H1 (cell line): ENCODE results near the gene OTUD6A.

Source experiments
- CHD2 ChIP-seq: IDR thresholded peaks from 2 replicates; pipeline ENCODE4 v1.6.1; 2012; ENCODE audit warnings: low read length, improper control_type of control experiment
- CTCF ChIP-seq, 3 experiments: IDR thresholded peaks; 1 replicate in 2 of 3; 2 replicates in 1 of 3; pipeline versions ENCODE4 v1.5.1 to v1.6.1; 2011; ENCODE audit warnings: low read length in 3 of 3, mild to moderate bottlenecking in 3 of 3, inconsistent platforms in 2 of 3, low read depth in 1 of 3, moderate library complexity in 1 of 3; ENCODE audit not compliant: insufficient read depth in 1 of 3; ENCODE audit errors: control extremely low read depth in 1 of 3
- EP300 ChIP-seq, 2 experiments: IDR thresholded peaks; 1 replicate in 1 of 2; 2 replicates in 1 of 2; pipeline ENCODE4 v1.6.1; 2011 to 2012; ENCODE audit warnings: low read depth in 2 of 2, low read length in 2 of 2, mild to moderate bottlenecking in 2 of 2, borderline replicate concordance in 1 of 2, inconsistent platforms in 1 of 2, moderate library complexity in 1 of 2
- KDM1A ChIP-seq: fragments of 200-600, 300-600 bp; sonication (generic); IDR thresholded peaks from 2 replicates; pipeline ENCODE4 v1.7.1; 2016; ENCODE audit warnings: mild to moderate bottlenecking, low read length, borderline replicate concordance
- KDM5A ChIP-seq: fragments of 200-600 bp; IDR thresholded peaks from 2 replicates; pipeline ENCODE4 v1.7.1; 2012; ENCODE audit warnings: mild to moderate bottlenecking, low read length, inconsistent platforms, mixed read lengths
- RAD21 ChIP-seq, 2 experiments: IDR thresholded peaks in 1 of 2; conservative IDR thresholded peaks in 1 of 2; 2 replicates each; pipeline ENCODE4 v1.6.1; 2011; ENCODE audit warnings: low read depth in 2 of 2, low read length in 2 of 2, improper control_type of control experiment in 1 of 2, inconsistent platforms in 1 of 2, mild to moderate bottlenecking in 1 of 2, moderate library complexity in 1 of 2
- SP1 ChIP-seq: IDR thresholded peaks from 2 replicates; pipeline ENCODE4 v1.6.1; 2011; ENCODE audit warnings: low read depth, low read length
- TAF1 ChIP-seq: IDR thresholded peaks from 2 replicates; pipeline ENCODE4 v1.6.1; 2011; ENCODE audit warnings: mild to moderate bottlenecking, low read depth, low read length
- TBP ChIP-seq: IDR thresholded peaks from 2 replicates; pipeline ENCODE4 v1.6.1; 2011; ENCODE audit warnings: low read depth, low read length, improper control_type of control experiment
- TF ChIP-seq, protein P1 (sequence below): IDR thresholded peaks from 2 replicates; pipeline ENCODE4 v1.6.1; 2011; ENCODE audit warnings: low read length, improper control_type of control experiment

GRCh38 chrX:70054391-70054790 lies 7.9 kb upstream of the OTUD6A start:
- TF ChIP-seq KDM1A: no peak
- TF ChIP-seq SP1: no peak
- no peak for TF ChIP-seq KDM5A
- no peak for TF ChIP-seq EP300 (IDR thresholded peaks at IDR 0.05; ENCODE audit: borderline replicate concordance in 1 of 2, low read depth in 2 of 2, low read length in 2 of 2)
- TF ChIP-seq CTCF (IDR thresholded peaks at IDR 0.05; ENCODE audit: control extremely low read depth in 1 of 3, insufficient read depth in 1 of 3, low read depth in 1 of 3, low read length in 3 of 3): no peak
- TF ChIP-seq, protein P1, sequence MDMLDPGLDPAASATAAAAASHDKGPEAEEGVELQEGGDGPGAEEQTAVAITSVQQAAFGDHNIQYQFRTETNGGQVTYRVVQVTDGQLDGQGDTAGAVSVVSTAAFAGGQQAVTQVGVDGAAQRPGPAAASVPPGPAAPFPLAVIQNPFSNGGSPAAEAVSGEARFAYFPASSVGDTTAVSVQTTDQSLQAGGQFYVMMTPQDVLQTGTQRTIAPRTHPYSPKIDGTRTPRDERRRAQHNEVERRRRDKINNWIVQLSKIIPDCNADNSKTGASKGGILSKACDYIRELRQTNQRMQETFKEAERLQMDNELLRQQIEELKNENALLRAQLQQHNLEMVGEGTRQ: no peak
- TF ChIP-seq RAD21 (IDR thresholded peaks at IDR 0.05 in 1 of 2, conservative IDR thresholded peaks at IDR 0.05 in 1 of 2; ENCODE audit: low read depth in 2 of 2, low read length in 2 of 2): no peak
- TF ChIP-seq CHD2: no peak
- no peak for TF ChIP-seq TBP
- TF ChIP-seq TAF1: no peak
